Heart left ventricle (tissue), 16 donors: Measurements from ENCODE around the gene RFX3. TPM values are rescaled to one million over a fixed set of nuclear protein-coding genes. Genes with fewer than 3 reads are reported as not detected.

Source experiments
- ATAC-seq, 4 donors: fragments of 200-7000 bp; cut with Tn5 transposase; one replicate each; pipeline ENCODE4 v1.9.1; 2020 to 2022; ENCODE audit warnings: moderate library complexity in 4 of 4, mild to moderate bottlenecking in 3 of 4, moderate number of reproducible peaks in 1 of 4
- DNase-seq, 5 donors: peaks; one replicate each; pipeline ENCODE4 v3.0.0-alpha.2; 2020
- H3K27ac ChIP-seq, 12 donors: fragments of 200-600 bp; sonication (generic) in 4 of 12; one replicate each; pipeline versions ENCODE4 v1.5.0 to v1.8.0; 2016 to 2022; ENCODE audit warnings: mild to moderate bottlenecking in 2 of 12
- H3K27me3 ChIP-seq, 9 donors: fragments of 200-600 bp; sonication (generic) in 2 of 9; one replicate each; pipeline versions ENCODE4 v1.5.1 to v1.8.0; 2016 to 2022; ENCODE audit warnings: mild to moderate bottlenecking in 3 of 9
- H3K36me3 ChIP-seq, 9 donors: fragments of 200-600 bp; sonication (generic) in 2 of 9; one replicate each; pipeline versions ENCODE4 v1.5.0 to v1.8.0; 2018 to 2022; ENCODE audit warnings: mild to moderate bottlenecking in 2 of 9
- H3K4me1 ChIP-seq, 12 donors: fragments of 200-600 bp; sonication (generic) in 4 of 12; one replicate each; pipeline versions ENCODE4 v1.5.0 to v1.8.0; 2016 to 2022; ENCODE audit warnings: mild to moderate bottlenecking in 3 of 12
- H3K4me3 ChIP-seq, 12 donors: fragments of 200-600 bp; sonication (generic) in 4 of 12; one replicate each; pipeline versions ENCODE4 v1.5.0 to v1.8.0; 2017 to 2022; ENCODE audit warnings: mild to moderate bottlenecking in 9 of 12, moderate library complexity in 4 of 12
- H3K9me3 ChIP-seq, 12 donors: fragments of 200-600 bp; sonication (generic) in 4 of 12; one replicate each; pipeline versions ENCODE4 v1.5.0 to v1.8.0; 2016 to 2022; ENCODE audit warnings: mild to moderate bottlenecking in 1 of 12
- POLR2A ChIP-seq, 2 donors: fragments of 450-650 bp; IDR thresholded peaks; one replicate each; pipeline ENCODE4 v1.6.1; 2017; ENCODE audit warnings: antibody characterized with exemption in 2 of 2, mild to moderate bottlenecking in 2 of 2, moderate library complexity in 2 of 2
- WGBS, 4 donors: extraction: QIAGEN DNeasy Blood & Tissue Kit in 2 of 4; methylation state at CpG; one replicate each; pipeline versions ENCODE4 v1.1.5 to v1.1.7; 2013 to 2018; 5-methylcytosine and 5-hydroxymethylcytosine counted together
- intact Hi-C, 10 donors: fragments of 100-400 bp; cut with DNase I; formaldehyde crosslinking; loops; one replicate each; pipeline versions ENCODE4 v1.11.1 to v1.14.2; 2022
- polyA plus RNA-seq, 2 donors: library from polyadenylated mRNA; stranded (reverse); fragments of 200-250 nt; gene quantifications; one replicate each; pipeline ENCODE4 v1.2.3, GENCODE V29; 2013
- total RNA-seq, 9 donors: library from RNA; depleted of rRNA in 2 of 9; stranded (reverse); fragments of >200 nt in 2 of 9; fragmentation: NEBNext Ultra II Directional in 3 of 9; extraction: Animal tissue kit (Norgen Biotek cat#: 25700) in 3 of 9; gene quantifications; one replicate each; pipeline versions ENCODE4 v1.1.0 to v1.2.4, GENCODE V29; 2016 to 2023
- TF ChIP-seq, protein P1 (sequence below), 12 donors: fragments of 200-600 bp; sonication (generic) in 4 of 12; IDR thresholded peaks; one replicate each; pipeline versions ENCODE4 v1.5.0 to v1.8.0; 2018 to 2022; ENCODE audit warnings: antibody characterized with exemption in 12 of 12, mild to moderate bottlenecking in 5 of 12
- donor health status: ischemic (EF 13 %, LVEDD 7.1; RV severe dilation, severe dysfunction).
- donor health status: healthy with polysubstance abuse.
- donor health status: DM: no; HTN: yes; CAD: no.
- donor health status: DM: no; HTN: no; CAD: no.
- donor health status: ischemic (EF 25% LVEDD 6.9; RV normal size, moderate dysfunction).
- donor health status: ischemic (EF 25% LVEDD 5.7; RV mildly dilated, moderate dysfunction).
- donor health status: healthy.
- donor health status: DM: yes; HTN: yes; CAD: no.
- donor health status: ischemic (EF 35%, LVEDD 5.7; RV mildly dilated, moderate dysfunction).
- donor health status: nonischemic (EF 11% LVEDD 7.7; RV severe dilation, severe dysfunction).
- donor health status: DM: yes; HTN: yes; CAD: no.
- donor health status: PGD.
- donor health status: ischemic (EF 29% LVEDD 5.4; RV normal size, mild dysfunction).
- donor health status: nonischemic (EF 23%, LVEDD 6.1; RV moderate dilation, normal function).

Gene RFX3
- total and polyA plus RNA-seq, 11 donors, result 0.80 to 8.3 (median 2.9) TPM

DNA sequence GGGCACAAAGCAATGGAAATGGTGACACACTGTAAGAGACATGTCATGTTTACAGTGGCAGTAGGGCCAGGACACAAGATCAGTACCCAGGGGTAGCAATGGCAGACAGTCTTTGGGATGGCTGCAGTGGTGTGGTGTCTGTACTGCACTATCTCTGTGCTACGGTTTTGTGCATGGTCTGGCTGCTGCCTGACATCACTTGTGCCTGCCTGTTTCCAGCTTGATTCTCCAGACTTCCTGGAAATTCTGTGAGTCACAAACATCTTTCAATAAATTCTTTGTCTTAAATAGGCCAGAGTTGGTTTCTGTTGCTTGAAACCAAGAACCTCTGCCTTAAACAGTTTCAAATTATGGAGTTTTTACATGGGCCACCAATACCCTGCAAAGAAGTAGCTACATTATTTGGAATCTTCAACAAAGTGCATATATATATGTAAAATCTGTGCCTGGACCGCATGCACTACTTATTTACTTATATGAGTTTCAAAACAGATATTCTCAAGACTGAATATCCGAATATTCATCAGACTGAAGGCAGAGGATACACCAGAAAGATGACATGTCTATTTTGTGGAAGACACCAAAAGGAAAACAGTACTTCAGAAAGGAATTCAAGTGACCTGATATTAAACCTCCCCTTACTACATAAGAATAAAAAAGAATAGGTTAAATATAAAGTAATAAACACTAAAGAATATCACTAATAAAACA is 188.1 kb downstream of the RFX3 start:
- H3K4me1 ChIP-seq, result peaks cover 0 to 19% (median 8%) of the 10 kb centered on the region in 12 donors
- TF ChIP-seq, protein P1, sequence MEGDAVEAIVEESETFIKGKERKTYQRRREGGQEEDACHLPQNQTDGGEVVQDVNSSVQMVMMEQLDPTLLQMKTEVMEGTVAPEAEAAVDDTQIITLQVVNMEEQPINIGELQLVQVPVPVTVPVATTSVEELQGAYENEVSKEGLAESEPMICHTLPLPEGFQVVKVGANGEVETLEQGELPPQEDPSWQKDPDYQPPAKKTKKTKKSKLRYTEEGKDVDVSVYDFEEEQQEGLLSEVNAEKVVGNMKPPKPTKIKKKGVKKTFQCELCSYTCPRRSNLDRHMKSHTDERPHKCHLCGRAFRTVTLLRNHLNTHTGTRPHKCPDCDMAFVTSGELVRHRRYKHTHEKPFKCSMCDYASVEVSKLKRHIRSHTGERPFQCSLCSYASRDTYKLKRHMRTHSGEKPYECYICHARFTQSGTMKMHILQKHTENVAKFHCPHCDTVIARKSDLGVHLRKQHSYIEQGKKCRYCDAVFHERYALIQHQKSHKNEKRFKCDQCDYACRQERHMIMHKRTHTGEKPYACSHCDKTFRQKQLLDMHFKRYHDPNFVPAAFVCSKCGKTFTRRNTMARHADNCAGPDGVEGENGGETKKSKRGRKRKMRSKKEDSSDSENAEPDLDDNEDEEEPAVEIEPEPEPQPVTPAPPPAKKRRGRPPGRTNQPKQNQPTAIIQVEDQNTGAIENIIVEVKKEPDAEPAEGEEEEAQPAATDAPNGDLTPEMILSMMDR (IDR thresholded peaks at IDR 0.05), result no peak
- no peak for TF ChIP-seq POLR2A (IDR thresholded peaks at IDR 0.05)
- no peak overlapping the region for H3K4me3 ChIP-seq
- DNase-seq (peak in 3 of 5 donors; percentile 15 to 51 (median 26)), ATAC-seq (peak in 3 of 4 donors; percentile 87 to 97 (median 92))
- H3K36me3 ChIP-seq, result no peaks in the 10 kb centered on the region
- H3K9me3 ChIP-seq, result peaks cover 0 to 8% (median 0%) of the 10 kb centered on the region in 12 donors
- H3K27me3 ChIP-seq, result no peaks in the 10 kb centered on the region
- H3K27ac ChIP-seq, result peak overlapping the region; percentile 13 to 79 (median 46)
- intact Hi-C loops, result no loop called here
- 57 to 78% (median 68%) methylated on average over 3 of the region's 3 CpGs for WGBS, 4 donors

DNA sequence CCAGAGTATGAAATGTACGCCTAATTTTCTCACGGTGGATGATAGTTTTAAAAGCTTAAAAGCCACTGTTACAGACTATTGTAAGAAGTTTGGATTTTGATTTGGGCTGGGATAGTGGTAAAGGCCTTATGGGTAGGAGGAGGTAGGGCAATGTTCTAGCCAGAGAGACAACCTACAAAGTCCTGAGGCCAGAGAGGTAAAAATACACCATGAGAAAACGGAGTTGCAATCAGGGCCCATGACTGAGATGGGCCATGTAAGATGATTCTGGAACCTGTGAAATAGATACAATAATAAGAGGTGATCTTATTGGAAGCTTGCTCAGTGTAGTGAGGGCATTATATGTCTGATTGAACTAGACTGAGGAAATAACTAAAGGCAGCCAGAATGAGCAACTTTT is 188.8 kb downstream of the RFX3 start:
- H3K27ac ChIP-seq, result peak overlapping the region in 11 of 12 donors; percentile 15 to 79 (median 47)
- H3K27me3 ChIP-seq, result no peaks in the 10 kb centered on the region
- ATAC-seq (no peak), DNase-seq (no peak)
- TF ChIP-seq POLR2A (IDR thresholded peaks at IDR 0.05), result no peak
- no peaks in the 10 kb centered on the region for H3K36me3 ChIP-seq
- peaks cover 0 to 19% (median 11%) of the 10 kb centered on the region in 12 donors for H3K4me1 ChIP-seq
- H3K9me3 ChIP-seq, result peaks cover 0 to 8% (median 0%) of the 10 kb centered on the region in 12 donors
- no peak overlapping the region for H3K4me3 ChIP-seq
- intact Hi-C loops, result no loop called here
- WGBS, 4 donors, result 64 to 84% (median 81%) methylated on average over 3 of the region's 3 CpGs

DNA sequence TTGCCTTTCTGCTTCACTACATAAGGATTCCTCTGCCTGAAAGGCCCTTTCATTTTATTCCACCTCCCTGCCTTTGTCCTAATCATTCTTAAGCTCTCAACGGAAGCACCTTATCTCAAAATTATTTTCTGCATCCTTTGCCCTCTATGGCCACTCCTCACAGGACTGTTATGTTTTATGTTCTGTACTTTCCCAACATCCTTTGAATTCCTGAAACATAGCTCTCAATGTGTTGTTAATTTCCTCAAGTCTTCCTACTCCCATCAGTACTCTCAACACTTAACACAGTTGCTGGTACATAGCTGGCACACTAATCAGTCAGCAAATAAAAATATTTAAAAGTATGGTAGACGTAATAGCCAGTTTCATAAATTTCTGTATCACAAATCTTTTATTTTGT is 193.0 kb downstream of the RFX3 start:
- Histone ChIP-seq H3K36me3 (no peaks in the 10 kb centered on the region), H3K27me3 (no peaks in the 10 kb centered on the region), H3K9me3 (no peaks in the 10 kb centered on the region), H3K27ac (no peak overlapping the region), H3K4me1 (peaks cover 0 to 14% (median 9%) of the 10 kb centered on the region in 12 donors), H3K4me3 (no peak overlapping the region)
- intact Hi-C loops, result no loop called here
- 57 to 64% (median 62%) methylated on average over 2 of the region's 2 CpGs for WGBS, 4 donors
- DNase-seq, result no peak
- peak in 1 of 4 donors; percentile 22 for ATAC-seq
- no peak for TF ChIP-seq POLR2A (IDR thresholded peaks at IDR 0.05)
- TF ChIP-seq, protein P1 (IDR thresholded peaks at IDR 0.05), result no peak

- no peaks in the 10 kb centered on the region for H3K27me3 ChIP-seq
- no peak for ATAC-seq
- TF ChIP-seq, protein P1 (IDR thresholded peaks at IDR 0.05), result peak in 6 of 12 donors; percentile 9 to 40 (median 25)
- TF ChIP-seq POLR2A (IDR thresholded peaks at IDR 0.05), result no peak
- no peaks in the 10 kb centered on the region for H3K9me3 ChIP-seq
- no peak for DNase-seq
- no peak overlapping the region for H3K27ac ChIP-seq
- intact Hi-C loops, result no loop called here
- H3K4me1 ChIP-seq, result peaks cover 0 to 7% (median 2%) of the 10 kb centered on the region in 12 donors
- H3K36me3 ChIP-seq, result no peaks in the 10 kb centered on the region
- H3K4me3 ChIP-seq, result no peak overlapping the region
- 81 to 86% (median 84%) methylated on average over 2 of the region's 2 CpGs for WGBS, 4 donors
Observed at GRCh38 chr9:3331801-3332200, 194.0 kb downstream of the RFX3 start.
